22Rv1 (cell line): ENCODE data around the gene TMPRSS5.

Source experiments
- ZFX ChIP-seq: fragments of 450-650 bp; IDR thresholded peaks from 2 replicates; pipeline ENCODE4 v1.6.1; 2017; ENCODE audit warnings: antibody characterized with exemption, borderline replicate concordance
- TF ChIP-seq, protein P1 (sequence below): fragments of 450-650 bp; IDR thresholded peaks from 2 replicates; pipeline ENCODE4 v1.5.1; 2017; ENCODE audit warnings: mild to moderate bottlenecking

DNA sequence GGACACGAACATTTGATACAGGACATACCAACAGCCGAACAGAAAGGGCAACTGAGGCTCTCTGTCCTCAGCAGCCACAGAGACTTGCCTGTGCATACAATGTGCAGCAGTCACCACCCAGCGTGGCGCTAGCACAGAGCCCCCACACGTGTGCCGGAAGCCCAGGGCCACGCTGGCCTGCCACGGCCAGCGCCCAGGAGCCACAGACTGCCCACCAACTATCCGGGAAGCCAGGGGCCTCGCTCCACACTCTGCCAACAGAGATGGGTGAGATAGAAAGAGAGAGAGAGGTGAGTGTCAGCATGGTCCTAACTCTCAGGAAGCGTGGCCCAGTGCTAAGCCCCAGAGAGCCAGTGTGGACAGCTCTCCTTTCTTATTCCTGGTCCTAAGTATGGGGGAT, 11.7 kb downstream of the TMPRSS5 start:
- TF ChIP-seq ZFX, result no peak
- TF ChIP-seq, protein P1, sequence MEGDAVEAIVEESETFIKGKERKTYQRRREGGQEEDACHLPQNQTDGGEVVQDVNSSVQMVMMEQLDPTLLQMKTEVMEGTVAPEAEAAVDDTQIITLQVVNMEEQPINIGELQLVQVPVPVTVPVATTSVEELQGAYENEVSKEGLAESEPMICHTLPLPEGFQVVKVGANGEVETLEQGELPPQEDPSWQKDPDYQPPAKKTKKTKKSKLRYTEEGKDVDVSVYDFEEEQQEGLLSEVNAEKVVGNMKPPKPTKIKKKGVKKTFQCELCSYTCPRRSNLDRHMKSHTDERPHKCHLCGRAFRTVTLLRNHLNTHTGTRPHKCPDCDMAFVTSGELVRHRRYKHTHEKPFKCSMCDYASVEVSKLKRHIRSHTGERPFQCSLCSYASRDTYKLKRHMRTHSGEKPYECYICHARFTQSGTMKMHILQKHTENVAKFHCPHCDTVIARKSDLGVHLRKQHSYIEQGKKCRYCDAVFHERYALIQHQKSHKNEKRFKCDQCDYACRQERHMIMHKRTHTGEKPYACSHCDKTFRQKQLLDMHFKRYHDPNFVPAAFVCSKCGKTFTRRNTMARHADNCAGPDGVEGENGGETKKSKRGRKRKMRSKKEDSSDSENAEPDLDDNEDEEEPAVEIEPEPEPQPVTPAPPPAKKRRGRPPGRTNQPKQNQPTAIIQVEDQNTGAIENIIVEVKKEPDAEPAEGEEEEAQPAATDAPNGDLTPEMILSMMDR, result no peak
